Esophagus muscularis mucosa (tissue), 4 donors: Measurements from ENCODE around the gene ZMIZ1. TPM values are rescaled to one million over a fixed set of nuclear protein-coding genes. Genes with fewer than 3 reads are reported as not detected.
A peak's percentile ranks its signal among the peaks of the same experiment; 100 is the strongest.

Experiments
- DNase-seq: peaks from one replicate; pipeline ENCODE4 v3.0.0-alpha.2; 2017; ENCODE audit errors: extremely low spot score
- H3K27ac ChIP-seq, 4 donors: fragments of 200-600 bp; sonication (generic); replicated peaks in 1 of 4; 1 replicate in 3 of 4; 2 replicates in 1 of 4; pipeline ENCODE4 v1.5.1; 2016 to 2019; ENCODE audit warnings: mild to moderate bottlenecking in 1 of 4
- H3K27me3 ChIP-seq, 4 donors: fragments of 200-600 bp; sonication (generic); one replicate each; pipeline versions ENCODE4 v1.5.1 to v1.6.0; 2016 to 2019
- H3K36me3 ChIP-seq, 4 donors: fragments of 200-600 bp; sonication (generic); one replicate each; pipeline ENCODE4 v1.5.1; 2016 to 2019
- H3K4me1 ChIP-seq, 4 donors: fragments of 200-600 bp; sonication (generic); one replicate each; pipeline ENCODE4 v1.5.1; 2016 to 2019
- H3K4me3 ChIP-seq, 4 donors: fragments of 200-600 bp; sonication (generic); 1 replicate in 2 of 4; 2 replicates in 2 of 4; pipeline ENCODE4 v1.5.1; 2016 to 2019; ENCODE audit warnings: mild to moderate bottlenecking in 4 of 4, moderate library complexity in 1 of 4
- H3K9me3 ChIP-seq, 4 donors: fragments of 200-600 bp; sonication (generic); 1 replicate in 3 of 4; 2 replicates in 1 of 4; pipeline ENCODE4 v1.5.1; 2016 to 2019
- EP300 ChIP-seq: sonication (generic); formaldehyde crosslinking; IDR thresholded peaks from one replicate; pipeline ENCODE4 v1.6.1; 2017; ENCODE audit warnings: antibody characterized with exemption
- POLR2A ChIP-seq: fragments of 450-650 bp; IDR thresholded peaks from one replicate; pipeline ENCODE4 v1.6.1; 2017; ENCODE audit warnings: antibody characterized with exemption, moderate library complexity, mild to moderate bottlenecking, low read depth
- POLR2AphosphoS5 ChIP-seq, 2 donors: sonication (generic); formaldehyde crosslinking; IDR thresholded peaks; one replicate each; pipeline ENCODE4 v1.6.1; 2017; ENCODE audit warnings: antibody characterized with exemption in 2 of 2
- WGBS: methylation state at CpG from one replicate; pipeline ENCODE4 v1.1.5; 2018; 5-methylcytosine and 5-hydroxymethylcytosine counted together
- intact Hi-C: fragments of 100-400 bp; cut with DNase I; formaldehyde crosslinking; loops from one replicate; pipeline ENCODE4 v1.15.1; 2023
- total RNA-seq, 4 donors: library from RNA; depleted of rRNA; stranded (reverse); fragments of >200 nt; gene quantifications; one replicate each; pipeline versions ENCODE4 v1.1.0 to v1.2.1, GENCODE V29; 2016
- TF ChIP-seq, protein P1 (sequence below), 3 experiments: fragments of 200-600 bp in 2 of 3; fragments of 450-650 bp in 1 of 3; sonication (generic) in 2 of 3; IDR thresholded peaks; one replicate each; pipeline ENCODE4 v1.5.1; 2017 to 2019; ENCODE audit warnings: antibody characterized with exemption in 3 of 3, mild to moderate bottlenecking in 2 of 3, moderate library complexity in 1 of 3

Gene ZMIZ1
- total RNA-seq, 4 donors from 2014 or later = 48.7 to 87.2 (median 66.0) TPM

DNA sequence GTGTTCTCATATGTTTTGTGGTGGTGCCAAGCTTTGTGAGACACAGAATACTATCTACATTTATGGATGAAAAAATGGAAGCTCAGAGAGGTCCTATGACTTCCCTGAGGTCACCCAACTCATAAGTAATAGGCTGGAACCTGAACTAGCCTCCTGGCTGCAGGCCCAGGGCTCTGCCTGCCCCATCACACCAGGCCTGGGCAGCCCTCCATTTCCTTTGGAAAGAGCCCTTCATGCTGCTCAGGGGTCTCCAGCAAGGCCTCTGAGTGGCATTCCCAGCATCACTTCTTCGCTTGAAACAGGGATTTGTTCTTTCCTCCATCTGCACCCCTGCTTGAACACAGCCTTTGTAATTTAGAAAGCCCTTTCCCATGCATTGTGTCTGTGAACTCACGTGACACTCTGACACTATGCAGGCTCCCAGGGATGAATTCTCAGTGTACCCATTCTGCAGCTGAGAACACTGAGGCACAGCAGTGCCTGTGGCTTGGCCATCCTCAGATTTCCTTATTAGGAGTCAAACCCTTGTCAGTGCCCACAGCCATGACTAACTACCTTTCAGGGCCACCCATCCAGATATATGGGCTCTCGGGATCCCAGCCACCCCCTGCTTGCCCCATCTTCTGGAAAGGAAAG is 150.7 kb downstream of the ZMIZ1 start:
- intact Hi-C loops = no loop called here
- Histone ChIP-seq H3K9me3 (no peaks in the 10 kb centered on the region), H3K4me3 (no peak overlapping the region), H3K27ac (peak overlapping the region; percentile 85 to 88 (median 86)), H3K36me3 (peaks cover 13 to 57% (median 48%) of the 10 kb centered on the region in 4 donors), H3K4me1 (peaks cover 60 to 67% (median 64%) of the 10 kb centered on the region in 4 donors), H3K27me3 (no peaks in the 10 kb centered on the region)
- WGBS = 86% methylated on average over 3 of the region's 3 CpGs
- TF ChIP-seq POLR2AphosphoS5 (IDR thresholded peaks at IDR 0.05) = peak; percentile 21 to 27
- no peak for TF ChIP-seq POLR2A
- DNase-seq = no peak

DNA sequence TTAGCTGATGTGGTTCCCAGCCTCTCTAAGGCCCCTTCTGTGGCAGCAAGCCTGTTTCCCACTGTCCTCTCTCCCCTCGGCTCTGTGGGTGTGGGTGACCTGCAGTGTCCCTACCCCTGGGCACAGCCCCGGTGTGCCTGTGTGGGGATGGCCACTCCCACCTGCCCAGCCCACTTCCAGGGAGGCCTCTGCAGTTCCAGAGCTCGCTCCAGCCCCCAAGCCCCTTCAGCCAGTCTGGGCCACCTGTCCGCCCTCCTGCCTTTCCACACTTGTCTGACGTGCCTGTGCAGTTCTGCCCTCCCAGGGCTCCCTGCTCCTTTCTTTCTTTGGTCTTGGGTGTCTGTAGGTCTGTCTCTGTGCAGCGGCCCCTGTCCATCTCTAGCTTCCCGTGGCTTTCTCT is 151.5 kb downstream of the ZMIZ1 start:
- TF ChIP-seq POLR2AphosphoS5 (IDR thresholded peaks at IDR 0.05) (no peak), POLR2A (no peak), EP300 (no peak)
- TF ChIP-seq, protein P1, sequence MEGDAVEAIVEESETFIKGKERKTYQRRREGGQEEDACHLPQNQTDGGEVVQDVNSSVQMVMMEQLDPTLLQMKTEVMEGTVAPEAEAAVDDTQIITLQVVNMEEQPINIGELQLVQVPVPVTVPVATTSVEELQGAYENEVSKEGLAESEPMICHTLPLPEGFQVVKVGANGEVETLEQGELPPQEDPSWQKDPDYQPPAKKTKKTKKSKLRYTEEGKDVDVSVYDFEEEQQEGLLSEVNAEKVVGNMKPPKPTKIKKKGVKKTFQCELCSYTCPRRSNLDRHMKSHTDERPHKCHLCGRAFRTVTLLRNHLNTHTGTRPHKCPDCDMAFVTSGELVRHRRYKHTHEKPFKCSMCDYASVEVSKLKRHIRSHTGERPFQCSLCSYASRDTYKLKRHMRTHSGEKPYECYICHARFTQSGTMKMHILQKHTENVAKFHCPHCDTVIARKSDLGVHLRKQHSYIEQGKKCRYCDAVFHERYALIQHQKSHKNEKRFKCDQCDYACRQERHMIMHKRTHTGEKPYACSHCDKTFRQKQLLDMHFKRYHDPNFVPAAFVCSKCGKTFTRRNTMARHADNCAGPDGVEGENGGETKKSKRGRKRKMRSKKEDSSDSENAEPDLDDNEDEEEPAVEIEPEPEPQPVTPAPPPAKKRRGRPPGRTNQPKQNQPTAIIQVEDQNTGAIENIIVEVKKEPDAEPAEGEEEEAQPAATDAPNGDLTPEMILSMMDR (IDR thresholded peaks at IDR 0.05) = no peak
- Histone ChIP-seq H3K4me3 (no peak overlapping the region), H3K4me1 (peaks cover 66 to 76% (median 73%) of the 10 kb centered on the region in 4 donors), H3K36me3 (peaks cover 13 to 49% (median 41%) of the 10 kb centered on the region in 4 donors), H3K9me3 (no peaks in the 10 kb centered on the region), H3K27me3 (no peaks in the 10 kb centered on the region), H3K27ac (peak overlapping the region; percentile 85 to 88 (median 86))
- 47% methylated on average over 7 of the region's 7 CpGs for WGBS
- no peak for DNase-seq
- intact Hi-C loops = no loop called here

DNA sequence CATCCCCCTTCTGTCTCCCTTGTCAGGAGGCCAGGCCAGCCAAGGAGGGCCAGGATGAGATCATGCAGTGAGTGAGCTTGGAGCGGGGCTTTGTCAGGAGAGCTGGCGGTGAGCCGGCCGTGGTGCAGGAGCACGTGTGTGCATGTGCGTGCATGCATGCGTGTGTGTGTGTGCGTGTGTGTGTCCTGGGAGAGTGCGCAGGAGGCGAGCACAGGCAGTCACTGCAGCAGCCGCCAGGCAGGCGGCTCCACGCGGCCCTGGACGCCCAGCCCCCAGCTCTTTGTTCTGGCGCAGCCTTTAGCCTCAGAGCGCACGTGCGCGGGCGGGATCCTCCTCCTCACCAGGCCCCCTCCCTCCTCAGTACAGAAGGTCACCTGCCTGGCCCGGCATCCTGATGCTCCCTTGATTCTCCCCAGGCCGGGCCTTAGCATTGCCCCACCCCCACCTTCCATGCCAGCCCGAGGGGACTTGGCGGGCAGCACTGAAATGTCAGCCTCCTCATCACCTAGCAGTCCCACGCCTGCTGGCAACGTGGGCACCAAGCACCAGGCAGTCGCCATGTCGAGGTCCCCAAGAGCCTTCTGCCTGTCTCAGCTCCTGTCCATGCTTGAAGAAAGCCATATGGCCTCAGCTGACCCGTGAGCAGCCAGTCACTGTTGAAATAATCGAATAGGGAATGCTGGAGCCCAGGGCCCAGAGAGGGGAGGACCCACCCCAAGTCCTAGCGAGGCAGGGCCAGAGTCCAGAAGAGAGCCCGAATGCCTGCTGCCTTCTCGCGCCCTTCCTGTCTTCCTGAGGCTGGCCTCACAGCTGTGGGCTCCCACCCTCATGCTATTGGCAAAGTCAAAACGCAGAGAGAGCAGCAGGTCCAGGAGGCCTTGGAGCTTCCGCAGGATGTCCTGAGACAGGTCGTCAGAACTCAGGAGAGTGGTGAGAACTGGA is 152.6 kb downstream of the ZMIZ1 start:
- peaks cover 6 to 45% (median 34%) of the 10 kb centered on the region in 4 donors for H3K36me3 ChIP-seq
- peak; percentile 26 for TF ChIP-seq EP300
- TF ChIP-seq POLR2A = no peak
- TF ChIP-seq POLR2AphosphoS5 (IDR thresholded peaks at IDR 0.05) = peak; percentile 47 to 84
- TF ChIP-seq, protein P1 (IDR thresholded peaks at IDR 0.05) = peak in 2 of 3 experiments; percentile 15 to 16
- DNase-seq = no peak
- intact Hi-C loops = no loop called here
- H3K4me3 ChIP-seq = no peak overlapping the region
- peaks cover 66 to 80% (median 77%) of the 10 kb centered on the region in 4 donors for H3K4me1 ChIP-seq
- peak overlapping the region; percentile 85 to 88 (median 86) for H3K27ac ChIP-seq
- H3K9me3 ChIP-seq = no peaks in the 10 kb centered on the region
- 23% methylated on average over 12 of the region's 38 CpGs for WGBS
- H3K27me3 ChIP-seq = no peaks in the 10 kb centered on the region

DNA sequence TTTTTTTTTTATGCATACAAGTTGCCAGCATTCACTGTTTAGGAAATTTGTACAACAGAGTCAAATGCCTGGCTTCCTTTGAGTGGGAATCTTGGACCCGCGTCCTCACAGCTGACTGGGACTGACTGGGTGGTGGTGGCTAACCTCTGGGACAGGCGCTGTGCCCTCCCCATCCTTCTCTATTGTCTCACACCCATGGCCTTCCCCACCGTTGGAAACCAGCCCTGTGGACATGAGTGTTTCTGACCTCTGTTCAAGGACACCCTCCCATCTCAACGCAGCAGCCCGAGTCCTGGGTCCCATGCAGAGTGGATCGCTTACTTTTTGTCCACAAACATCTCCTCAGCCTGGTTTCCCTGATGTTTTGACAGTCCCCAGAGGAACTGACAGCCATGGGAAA is 153.4 kb downstream of the ZMIZ1 start:
- no peak for TF ChIP-seq EP300
- TF ChIP-seq POLR2AphosphoS5 (IDR thresholded peaks at IDR 0.05) = no peak
- TF ChIP-seq, protein P1 (IDR thresholded peaks at IDR 0.05) = no peak
- TF ChIP-seq POLR2A = no peak
- no peak for DNase-seq
- H3K27ac ChIP-seq = peak overlapping the region; percentile 85 to 88 (median 86)
- peaks cover 0 to 43% (median 34%) of the 10 kb centered on the region in 4 donors for H3K36me3 ChIP-seq
- H3K4me1 ChIP-seq = peaks cover 66 to 82% (median 77%) of the 10 kb centered on the region in 4 donors
- intact Hi-C loops = no loop called here
- no peaks in the 10 kb centered on the region for H3K27me3 ChIP-seq
- 53% methylated on average over 7 of the region's 7 CpGs for WGBS
- H3K9me3 ChIP-seq = no peaks in the 10 kb centered on the region
- H3K4me3 ChIP-seq = no peak overlapping the region
